PC-3 (cell line): ENCODE measurements around the gene NLGN2. TPM values are rescaled to one million over a fixed set of nuclear protein-coding genes. Genes with fewer than 3 reads are reported as not detected.

Experiments used
- ATAC-seq: fragments of 200-7000 bp; cut with Tn5 transposase; 2 replicates; pipeline ENCODE4 v1.9.1; 2020; ENCODE audit warnings: mild to moderate bottlenecking, moderate library complexity
- BruUV-seq: library from RNA; stranded (reverse); fragments of 400-500 nt; replicated peaks from 2 replicates; lab custom pipeline; 2021; lab: Mats Ljungman, UMichigan
- CTCF ChIA-PET: fragments of 300-600 bp; sonication (Branson Sonifier 250); formaldehyde crosslinking; loops from one replicate; lab custom pipeline; 2022; ENCODE audit warnings: antibody characterized with exemption; lab: Charles Lee
- POLR2A ChIA-PET: fragments of 300-600 bp; sonication (Branson Sonifier 250); formaldehyde crosslinking; loops from one replicate; lab custom pipeline; 2022; ENCODE audit warnings: antibody characterized with exemption; ENCODE audit not compliant: unreplicated experiment; lab: Charles Lee
- DNase-seq: peaks from one replicate; pipeline ENCODE4 v3.0.0-alpha.2; 2015
- H2AFZ ChIP-seq: fragments of 300-600 bp; sonication (generic); 2 replicates; pipeline ENCODE4 v1.6.0; 2016; ENCODE audit warnings: antibody characterized with exemption, low read length
- H3F3A ChIP-seq: fragments of 300-600 bp; sonication (generic); one replicate; pipeline ENCODE4 v1.6.0; 2017; ENCODE audit warnings: antibody characterized with exemption, low read length, control low read depth, mild to moderate bottlenecking; ENCODE audit not compliant: unreplicated experiment
- H3K27ac ChIP-seq: fragments of 300-600 bp; sonication (generic); 2 replicates; pipeline ENCODE4 v1.5.1; 2016; ENCODE audit warnings: mild to moderate bottlenecking, low read length
- H3K27me3 ChIP-seq: fragments of 300-600 bp; sonication (generic); 2 replicates; pipeline ENCODE4 v1.6.1; 2016; ENCODE audit warnings: low read length, mixed read lengths
- H3K36me3 ChIP-seq: fragments of 300-600 bp; sonication (generic); 2 replicates; pipeline ENCODE4 v1.6.1; 2016; ENCODE audit warnings: low read depth, mixed run types, low read length, mixed read lengths
- H3K4me1 ChIP-seq: fragments of 300-600 bp; sonication (generic); 2 replicates; pipeline ENCODE4 v1.5.1; 2016; ENCODE audit warnings: low read length; ENCODE audit not compliant: insufficient read depth
- H3K4me2 ChIP-seq: fragments of 300-600 bp; sonication (generic); 2 replicates; pipeline ENCODE4 v1.6.0; 2016; ENCODE audit warnings: low read length
- H3K4me3 ChIP-seq: fragments of 300-600 bp; sonication (generic); 2 replicates; pipeline ENCODE4 v1.5.1; 2016; ENCODE audit warnings: mild to moderate bottlenecking, low read length, mixed read lengths
- H3K79me2 ChIP-seq: fragments of 300-600 bp; sonication (generic); 2 replicates; pipeline ENCODE4 v1.6.1; 2017; ENCODE audit warnings: low read length, mixed read lengths
- H3K9ac ChIP-seq: fragments of 300-600 bp; sonication (generic); 2 replicates; pipeline ENCODE4 v1.6.0; 2016; ENCODE audit warnings: mild to moderate bottlenecking, low read length
- H3K9me2 ChIP-seq: fragments of 300-600 bp; sonication (generic); replicated peaks from 2 replicates; pipeline ENCODE4 v1.6.1; 2016; ENCODE audit warnings: mixed run types, low read length, mixed read lengths
- H3K9me3 ChIP-seq: fragments of 300-600 bp; sonication (generic); 2 replicates; pipeline ENCODE4 v1.6.1; 2016; ENCODE audit warnings: low read length, mixed read lengths
- H4K20me1 ChIP-seq: fragments of 300-600 bp; sonication (generic); 2 replicates; pipeline ENCODE4 v1.6.1; 2016; ENCODE audit warnings: low read length, mixed read lengths
- CTCF ChIP-seq: fragments of 300-600 bp; sonication (generic); conservative IDR thresholded peaks from 2 replicates; pipeline ENCODE4 v1.5.1; 2017; ENCODE audit warnings: antibody characterized with exemption, low read depth, mild to moderate bottlenecking, low read length
- EZH2 ChIP-seq: fragments of 300-600 bp; sonication (generic); IDR thresholded peaks from one replicate; pipeline ENCODE4 v1.6.1; 2017; ENCODE audit warnings: antibody characterized with exemption, mild to moderate bottlenecking, low read length; ENCODE audit not compliant: unreplicated experiment
- EZH2phosphoT487 ChIP-seq: fragments of 300-600 bp; sonication (generic); IDR thresholded peaks from 2 replicates; pipeline ENCODE4 v1.6.1; 2018; ENCODE audit warnings: mild to moderate bottlenecking, antibody characterized with exemption, low read length, borderline replicate concordance
- intact Hi-C: fragments of 100-400 bp; cut with micrococcal nuclease; formaldehyde crosslinking; loops from 2 replicates; pipeline ENCODE4 v1.9.0; 2023
- total RNA-seq: library from RNA; depleted of rRNA; stranded (reverse); fragments of >200 nt; gene quantifications from 2 replicates; pipeline ENCODE4 v1.2.3, GENCODE V29; 2014

Gene NLGN2
- total RNA-seq, 1 experiment from 2014 or later: 7.4 TPM

GRCh38 chr17:7445619-7445968, 37.9 kb downstream of the NLGN2 start:
- POLR2A ChIA-PET: no interaction called here
- H3K36me3 ChIP-seq: no peaks in the 10 kb centered on the region
- CTCF ChIA-PET: no interaction called here
- BruUV-seq: no TSS peak
- H3K9me3 ChIP-seq: no peaks in the 10 kb centered on the region
- H3K9ac ChIP-seq: no peak overlapping the region
- H3K4me1 ChIP-seq: no peaks in the 10 kb centered on the region
- no peaks in the 10 kb centered on the region for H3K79me2 ChIP-seq
- intact Hi-C loops: no loop called here
- H4K20me1 ChIP-seq: no peaks in the 10 kb centered on the region
- TF ChIP-seq CTCF (no peak), EZH2phosphoT487 (no peak), EZH2 (no peak)
- H3K4me3 ChIP-seq: no peak overlapping the region
- no peak overlapping the region for H3K27ac ChIP-seq
- no peak for ATAC-seq
- no peak overlapping the region for H2AFZ ChIP-seq
- no peaks in the 10 kb centered on the region for H3F3A ChIP-seq
- no peak for DNase-seq
- H3K4me2 ChIP-seq: no peak overlapping the region
- H3K27me3 ChIP-seq: no peaks in the 10 kb centered on the region
- H3K9me2 ChIP-seq: no peaks in the 10 kb centered on the region

GRCh38 chr17:7448461-7448860, 40.8 kb downstream of the NLGN2 start:
- no peak for DNase-seq
- TF ChIP-seq EZH2 (no peak), EZH2phosphoT487 (no peak), CTCF (no peak)
- no TSS peak for BruUV-seq
- H3K4me2 ChIP-seq: no peak overlapping the region
- ChIA-PET CTCF (no interaction called here), POLR2A (no interaction called here)
- H3K79me2 ChIP-seq: no peaks in the 10 kb centered on the region
- H3K27me3 ChIP-seq: no peaks in the 10 kb centered on the region
- intact Hi-C loops: no loop called here
- no peaks in the 10 kb centered on the region for H3K9me2 ChIP-seq
- no peak overlapping the region for H3K4me3 ChIP-seq
- no peak overlapping the region for H3K27ac ChIP-seq
- no peaks in the 10 kb centered on the region for H3K4me1 ChIP-seq
- no peaks in the 10 kb centered on the region for H4K20me1 ChIP-seq
- no peaks in the 10 kb centered on the region for H3F3A ChIP-seq
- H2AFZ ChIP-seq: no peak overlapping the region
- H3K9ac ChIP-seq: no peak overlapping the region
- ATAC-seq: no peak
- H3K36me3 ChIP-seq: no peaks in the 10 kb centered on the region
- no peaks in the 10 kb centered on the region for H3K9me3 ChIP-seq

GRCh38 chr17:7459961-7460545, 52.4 kb downstream of the NLGN2 start:
- ATAC-seq (no peak), DNase-seq (no peak)
- H3K27ac ChIP-seq: no peak overlapping the region
- no TSS peak for BruUV-seq
- intact Hi-C loops: no loop called here
- H3K36me3 ChIP-seq: no peaks in the 10 kb centered on the region; the same call in 1 of the 2 replicates
- no peaks in the 10 kb centered on the region for H3K9me2 ChIP-seq
- no peaks in the 10 kb centered on the region for H3K27me3 ChIP-seq
- no peaks in the 10 kb centered on the region for H3K9me3 ChIP-seq
- H4K20me1 ChIP-seq: no peaks in the 10 kb centered on the region
- TF ChIP-seq EZH2phosphoT487 (no peak), EZH2 (no peak), CTCF (no peak)
- no peak overlapping the region for H3K4me3 ChIP-seq
- H2AFZ ChIP-seq: no peak overlapping the region
- no peak overlapping the region for H3K4me2 ChIP-seq
- POLR2A ChIA-PET: no interaction called here
- no peaks in the 10 kb centered on the region for H3K79me2 ChIP-seq
- CTCF ChIA-PET: no interaction called here
- H3K9ac ChIP-seq: no peak overlapping the region
- H3K4me1 ChIP-seq: peaks cover 3% of the 10 kb centered on the region; the same call in 1 of the 2 replicates
- no peaks in the 10 kb centered on the region for H3F3A ChIP-seq
